Panc1 (cell line): ENCODE data around the gene CYP3A5. TPM values are rescaled to one million over a fixed set of nuclear protein-coding genes. Genes with fewer than 3 reads are reported as not detected.

Experiments used
- ATAC-seq: fragments of 200-7000 bp; cut with Tn5 transposase; 2 replicates; pipeline ENCODE4 v1.9.1; 2020; ENCODE audit warnings: mild to moderate bottlenecking, moderate library complexity
- BruUV-seq: library from RNA; stranded (reverse); fragments of 400-500 nt; replicated peaks from 2 replicates; lab custom pipeline; 2021; lab: Mats Ljungman, UMichigan
- CTCF ChIA-PET: fragments of 300-600 bp; sonication (Branson Sonifier 250); formaldehyde crosslinking; loops from one replicate; lab custom pipeline; 2022; ENCODE audit warnings: antibody characterized with exemption; lab: Charles Lee
- POLR2A ChIA-PET: fragments of 300-600 bp; sonication (Branson Sonifier 250); formaldehyde crosslinking; loops from one replicate; lab custom pipeline; 2022; ENCODE audit warnings: antibody characterized with exemption; lab: Charles Lee
- DNase-seq: peaks from one replicate; pipeline ENCODE4 v3.0.0-alpha.2; 2010; ENCODE audit warnings: low read depth, low spot score
- H3K27ac ChIP-seq: 2 replicates; pipeline ENCODE4 v1.5.1; 2011; ENCODE audit warnings: mild to moderate bottlenecking, low read length, inconsistent platforms
- H3K27me3 ChIP-seq: fragments of 200-500 bp; sonication (Bioruptor generic); 2 replicates; pipeline ENCODE4 v1.6.0; 2014; ENCODE audit warnings: low read length, inconsistent platforms; ENCODE audit not compliant: control insufficient read depth, insufficient read depth
- H3K36me3 ChIP-seq: fragments of 200-500 bp; sonication (Bioruptor generic); 2 replicates; pipeline ENCODE4 v1.5.1; 2014; ENCODE audit warnings: inconsistent platforms, mild to moderate bottlenecking, low read length, moderate library complexity; ENCODE audit not compliant: control insufficient read depth, insufficient read depth
- H3K4me1 ChIP-seq: 2 replicates; pipeline ENCODE4 v1.5.1; 2011; ENCODE audit warnings: inconsistent platforms, mild to moderate bottlenecking, low read length, moderate library complexity; ENCODE audit not compliant: control insufficient read depth, insufficient read depth
- H3K4me3 ChIP-seq, 2 experiments: 2 replicates each; pipeline ENCODE4 v1.5.1; 2011 to 2012; ENCODE audit warnings: low read depth in 2 of 2, low read length in 2 of 2, mild to moderate bottlenecking in 2 of 2, inconsistent platforms in 1 of 2, moderate library complexity in 1 of 2
- H3K9me3 ChIP-seq: fragments of 200-500 bp; sonication (Bioruptor generic); 2 replicates; pipeline ENCODE4 v1.5.1; 2014; ENCODE audit warnings: low read depth, mild to moderate bottlenecking, inconsistent platforms, low read length, moderate library complexity; ENCODE audit not compliant: control insufficient read depth, insufficient read depth
- POLR2AphosphoS5 ChIP-seq: IDR thresholded peaks from 2 replicates; pipeline ENCODE4 v1.6.1; 2012; ENCODE audit warnings: mild to moderate bottlenecking, low read depth, low read length, moderate library complexity
- SIN3A ChIP-seq: IDR thresholded peaks from 2 replicates; pipeline ENCODE4 v1.6.1; 2012; ENCODE audit warnings: low read depth, mild to moderate bottlenecking, low read length, moderate library complexity, borderline replicate concordance; ENCODE audit not compliant: insufficient read depth
- TCF7L2 ChIP-seq: IDR thresholded peaks from 2 replicates; pipeline ENCODE4 v1.6.1; 2011; ENCODE audit warnings: mild to moderate bottlenecking, low read depth, low read length, inconsistent platforms
- in situ Hi-C: cut with HindIII; loops from 2 replicates; pipeline ENCODE4 v1.10.0; 2016; ENCODE audit warnings: low sequenced_read_pairs, low pct_unique_long_range_greater_than_20kb
- intact Hi-C: fragments of 100-400 bp; cut with micrococcal nuclease; formaldehyde crosslinking; loops from one replicate; pipeline ENCODE4 v1.10.0; 2022; ENCODE audit not compliant: unreplicated experiment
- total RNA-seq: library from RNA; stranded (reverse); gene quantifications from one replicate; pipeline ENCODE4 v1.2.1, GENCODE V29; 2021; ENCODE audit not compliant: unreplicated experiment
- TF ChIP-seq, protein P1 (sequence below): fragments of 450-650 bp; IDR thresholded peaks from 2 replicates; pipeline ENCODE4 v1.5.1; 2017; ENCODE audit warnings: mild to moderate bottlenecking
- TF ChIP-seq, protein P2 (sequence below), 2 experiments: IDR thresholded peaks; 2 replicates each; pipeline ENCODE4 v1.6.1; 2011 to 2012; ENCODE audit warnings: low read depth in 2 of 2, control low read depth in 1 of 2, low read length in 1 of 2, mild to moderate bottlenecking in 1 of 2, moderate library complexity in 1 of 2; ENCODE audit not compliant: insufficient read depth in 1 of 2

Gene CYP3A5
- total RNA-seq, 1 experiment from 2014 or later = 0.31 TPM

DNA sequence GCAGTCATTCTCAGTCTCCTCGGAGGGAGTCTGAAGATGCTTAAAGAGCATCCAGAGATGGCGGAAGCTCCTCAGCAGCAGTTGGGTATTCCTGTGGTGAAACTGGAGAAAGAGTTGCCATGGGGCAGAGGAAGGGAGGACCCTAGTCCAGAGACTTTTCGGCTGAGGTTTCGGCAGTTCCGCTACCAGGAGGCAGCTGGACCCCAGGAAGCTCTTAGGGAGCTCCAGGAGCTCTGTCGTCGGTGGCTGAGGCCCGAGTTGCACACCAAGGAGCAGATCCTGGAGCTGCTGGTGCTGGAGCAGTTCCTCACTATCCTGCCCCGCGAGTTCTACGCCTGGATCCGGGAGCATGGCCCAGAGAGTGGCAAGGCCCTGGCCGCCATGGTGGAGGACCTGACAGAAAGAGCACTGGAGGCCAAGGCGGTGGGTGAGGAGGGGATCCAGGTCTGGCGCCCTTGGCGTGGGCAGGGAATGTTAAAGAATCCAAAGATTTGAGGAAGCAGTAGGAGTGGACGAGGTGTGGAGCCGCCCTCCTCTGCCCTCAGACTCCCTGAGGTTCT lies 60.1 kb downstream of the CYP3A5 start:
- DNase-seq = no peak
- POLR2A ChIA-PET = no interaction called here
- H3K4me1 ChIP-seq = peaks cover 12% of the 10 kb centered on the region
- H3K4me3 ChIP-seq = no peak overlapping the region
- H3K27ac ChIP-seq = no peak overlapping the region
- ATAC-seq = no peak
- CTCF ChIA-PET = no interaction called here
- peaks cover 6% of the 10 kb centered on the region for H3K36me3 ChIP-seq
- in situ Hi-C loops (no loop called here), intact Hi-C loops (no loop called here)
- H3K27me3 ChIP-seq = no peaks in the 10 kb centered on the region
- no peaks in the 10 kb centered on the region for H3K9me3 ChIP-seq
- TSS peak; percentile 62 for BruUV-seq
- TF ChIP-seq, protein P1, sequence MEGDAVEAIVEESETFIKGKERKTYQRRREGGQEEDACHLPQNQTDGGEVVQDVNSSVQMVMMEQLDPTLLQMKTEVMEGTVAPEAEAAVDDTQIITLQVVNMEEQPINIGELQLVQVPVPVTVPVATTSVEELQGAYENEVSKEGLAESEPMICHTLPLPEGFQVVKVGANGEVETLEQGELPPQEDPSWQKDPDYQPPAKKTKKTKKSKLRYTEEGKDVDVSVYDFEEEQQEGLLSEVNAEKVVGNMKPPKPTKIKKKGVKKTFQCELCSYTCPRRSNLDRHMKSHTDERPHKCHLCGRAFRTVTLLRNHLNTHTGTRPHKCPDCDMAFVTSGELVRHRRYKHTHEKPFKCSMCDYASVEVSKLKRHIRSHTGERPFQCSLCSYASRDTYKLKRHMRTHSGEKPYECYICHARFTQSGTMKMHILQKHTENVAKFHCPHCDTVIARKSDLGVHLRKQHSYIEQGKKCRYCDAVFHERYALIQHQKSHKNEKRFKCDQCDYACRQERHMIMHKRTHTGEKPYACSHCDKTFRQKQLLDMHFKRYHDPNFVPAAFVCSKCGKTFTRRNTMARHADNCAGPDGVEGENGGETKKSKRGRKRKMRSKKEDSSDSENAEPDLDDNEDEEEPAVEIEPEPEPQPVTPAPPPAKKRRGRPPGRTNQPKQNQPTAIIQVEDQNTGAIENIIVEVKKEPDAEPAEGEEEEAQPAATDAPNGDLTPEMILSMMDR = no peak
- TF ChIP-seq SIN3A (no peak), TCF7L2 (no peak), POLR2AphosphoS5 (no peak)
- TF ChIP-seq, protein P2, sequence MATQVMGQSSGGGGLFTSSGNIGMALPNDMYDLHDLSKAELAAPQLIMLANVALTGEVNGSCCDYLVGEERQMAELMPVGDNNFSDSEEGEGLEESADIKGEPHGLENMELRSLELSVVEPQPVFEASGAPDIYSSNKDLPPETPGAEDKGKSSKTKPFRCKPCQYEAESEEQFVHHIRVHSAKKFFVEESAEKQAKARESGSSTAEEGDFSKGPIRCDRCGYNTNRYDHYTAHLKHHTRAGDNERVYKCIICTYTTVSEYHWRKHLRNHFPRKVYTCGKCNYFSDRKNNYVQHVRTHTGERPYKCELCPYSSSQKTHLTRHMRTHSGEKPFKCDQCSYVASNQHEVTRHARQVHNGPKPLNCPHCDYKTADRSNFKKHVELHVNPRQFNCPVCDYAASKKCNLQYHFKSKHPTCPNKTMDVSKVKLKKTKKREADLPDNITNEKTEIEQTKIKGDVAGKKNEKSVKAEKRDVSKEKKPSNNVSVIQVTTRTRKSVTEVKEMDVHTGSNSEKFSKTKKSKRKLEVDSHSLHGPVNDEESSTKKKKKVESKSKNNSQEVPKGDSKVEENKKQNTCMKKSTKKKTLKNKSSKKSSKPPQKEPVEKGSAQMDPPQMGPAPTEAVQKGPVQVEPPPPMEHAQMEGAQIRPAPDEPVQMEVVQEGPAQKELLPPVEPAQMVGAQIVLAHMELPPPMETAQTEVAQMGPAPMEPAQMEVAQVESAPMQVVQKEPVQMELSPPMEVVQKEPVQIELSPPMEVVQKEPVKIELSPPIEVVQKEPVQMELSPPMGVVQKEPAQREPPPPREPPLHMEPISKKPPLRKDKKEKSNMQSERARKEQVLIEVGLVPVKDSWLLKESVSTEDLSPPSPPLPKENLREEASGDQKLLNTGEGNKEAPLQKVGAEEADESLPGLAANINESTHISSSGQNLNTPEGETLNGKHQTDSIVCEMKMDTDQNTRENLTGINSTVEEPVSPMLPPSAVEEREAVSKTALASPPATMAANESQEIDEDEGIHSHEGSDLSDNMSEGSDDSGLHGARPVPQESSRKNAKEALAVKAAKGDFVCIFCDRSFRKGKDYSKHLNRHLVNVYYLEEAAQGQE (IDR thresholded peaks at IDR 0.05; ENCODE audit: insufficient read depth in 1 of 2, low read depth in 2 of 2, low read length in 1 of 2) = no peak

DNA sequence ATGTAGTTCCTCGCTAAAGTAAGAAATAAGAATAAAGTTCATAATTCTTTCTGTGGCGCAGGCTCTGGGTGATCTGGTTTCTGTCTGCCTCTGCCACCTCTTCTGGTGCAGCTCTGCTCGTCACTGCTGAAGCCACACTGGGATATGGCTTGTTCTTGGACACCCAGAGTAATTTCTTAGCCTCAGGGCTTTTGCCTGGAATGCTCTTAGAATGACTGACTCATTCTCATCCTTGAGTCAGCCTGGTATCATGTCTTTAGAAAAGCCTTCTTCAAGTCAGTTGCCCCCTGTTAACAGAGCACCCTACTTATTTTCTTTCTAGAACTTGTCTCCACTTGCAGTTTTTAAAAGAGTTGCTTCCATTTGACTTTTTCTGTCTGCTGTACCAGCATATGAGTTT lies 61.1 kb downstream of the CYP3A5 start:
- intact Hi-C loops (no loop called here), in situ Hi-C loops (no loop called here)
- ChIA-PET CTCF (no interaction called here), POLR2A (no interaction called here)
- Histone ChIP-seq H3K9me3 (no peaks in the 10 kb centered on the region), H3K36me3 (peaks cover 6% of the 10 kb centered on the region), H3K4me3 (no peak overlapping the region), H3K27ac (no peak overlapping the region), H3K4me1 (peaks cover 12% of the 10 kb centered on the region), H3K27me3 (no peaks in the 10 kb centered on the region; the same call in 1 of the 2 replicates)
- no TSS peak for BruUV-seq
- TF ChIP-seq POLR2AphosphoS5 (no peak), TCF7L2 (no peak), SIN3A (no peak)
- TF ChIP-seq, protein P2 (IDR thresholded peaks at IDR 0.05; ENCODE audit: insufficient read depth in 1 of 2, low read depth in 2 of 2, low read length in 1 of 2) = no peak
- TF ChIP-seq, protein P1 = no peak
- DNase-seq = no peak
- no peak for ATAC-seq
